Spleen (tissue), 7 donors: ENCODE data around the gene ZNF385B.

Experiments
- POLR2AphosphoS5 ChIP-seq, 3 donors: sonication (generic); formaldehyde crosslinking; IDR thresholded peaks; one replicate each; pipeline ENCODE4 v1.5.1; 2017; ENCODE audit warnings: antibody characterized with exemption in 3 of 3
- TF ChIP-seq, protein P1 (sequence below), 11 experiments: fragments of 200-600 bp in 7 of 11; fragments of 450-650 bp in 4 of 11; sonication (generic) in 4 of 11; IDR thresholded peaks in 8 of 11; conservative IDR thresholded peaks in 3 of 11; 1 replicate in 7 of 11; 2 replicates in 4 of 11; pipeline versions ENCODE4 v1.4.0 to v1.8.0; 2016 to 2021; ENCODE audit warnings: antibody characterized with exemption in 11 of 11, inconsistent platforms in 4 of 11, mild to moderate bottlenecking in 1 of 11
- donor health status: DM: no; HTN: no; CAD: no; lungs with moderate emphysema.
- donor health status: DM: no; HTN: no; CAD: no.
- donor health status: DM: no; HTN: no; CAD: no.

GRCh38 chr2:179429060-179429471 lies 432.3 kb downstream of the ZNF385B start:
- TF ChIP-seq POLR2AphosphoS5 (IDR thresholded peaks at IDR 0.05) = no peak
- TF ChIP-seq, protein P1, sequence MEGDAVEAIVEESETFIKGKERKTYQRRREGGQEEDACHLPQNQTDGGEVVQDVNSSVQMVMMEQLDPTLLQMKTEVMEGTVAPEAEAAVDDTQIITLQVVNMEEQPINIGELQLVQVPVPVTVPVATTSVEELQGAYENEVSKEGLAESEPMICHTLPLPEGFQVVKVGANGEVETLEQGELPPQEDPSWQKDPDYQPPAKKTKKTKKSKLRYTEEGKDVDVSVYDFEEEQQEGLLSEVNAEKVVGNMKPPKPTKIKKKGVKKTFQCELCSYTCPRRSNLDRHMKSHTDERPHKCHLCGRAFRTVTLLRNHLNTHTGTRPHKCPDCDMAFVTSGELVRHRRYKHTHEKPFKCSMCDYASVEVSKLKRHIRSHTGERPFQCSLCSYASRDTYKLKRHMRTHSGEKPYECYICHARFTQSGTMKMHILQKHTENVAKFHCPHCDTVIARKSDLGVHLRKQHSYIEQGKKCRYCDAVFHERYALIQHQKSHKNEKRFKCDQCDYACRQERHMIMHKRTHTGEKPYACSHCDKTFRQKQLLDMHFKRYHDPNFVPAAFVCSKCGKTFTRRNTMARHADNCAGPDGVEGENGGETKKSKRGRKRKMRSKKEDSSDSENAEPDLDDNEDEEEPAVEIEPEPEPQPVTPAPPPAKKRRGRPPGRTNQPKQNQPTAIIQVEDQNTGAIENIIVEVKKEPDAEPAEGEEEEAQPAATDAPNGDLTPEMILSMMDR (IDR thresholded peaks at IDR 0.05 in 8 of 11, conservative IDR thresholded peaks at IDR 0.05 in 3 of 11) = no peak
